IMR-90 (cell line): ENCODE measurements around the gene PEX5L. TPM values are rescaled to one million over a fixed set of nuclear protein-coding genes. Genes with fewer than 3 reads are reported as not detected.

Experiments used
- ATAC-seq: fragments of 200-7000 bp; cut with Tn5 transposase; 2 replicates; pipeline ENCODE4 v1.9.1; 2020; ENCODE audit warnings: low read depth, mild to moderate bottlenecking, moderate library complexity
- BruUV-seq: library from RNA; stranded (reverse); fragments of 400-500 nt; replicated peaks from 2 replicates; lab custom pipeline; 2021; lab: Mats Ljungman, UMichigan
- CTCF ChIA-PET: fragments of 300-600 bp; formaldehyde crosslinking; extraction: SDS; loops from one replicate; lab custom pipeline; 2021; ENCODE audit warnings: antibody characterized with exemption; lab: Yijun Ruan, JAX
- POLR2A ChIA-PET: fragments of 300-600 bp; sonication (Branson Sonifier 250); formaldehyde crosslinking; loops from one replicate; lab custom pipeline; 2022; ENCODE audit warnings: antibody characterized with exemption; ENCODE audit not compliant: unreplicated experiment; lab: Charles Lee
- DNase-seq: peaks from one replicate; pipeline ENCODE4 v3.0.0; 2013
- H2AFZ ChIP-seq: replicated peaks from 2 replicates; pipeline ENCODE3; 2013; ENCODE audit warnings: low read length, mild to moderate bottlenecking; ENCODE audit not compliant: poor library complexity
- H2AK5ac ChIP-seq: 2 replicates; pipeline ENCODE4 v1.6.1; 2013; ENCODE audit warnings: low read depth, low read length, inconsistent platforms
- H2AK9ac ChIP-seq: replicated peaks from 2 replicates; pipeline ENCODE3; 2013; ENCODE audit warnings: mild to moderate bottlenecking, low read depth, low read length, moderate library complexity; ENCODE audit not compliant: poor library complexity
- H2BK120ac ChIP-seq: 2 replicates; pipeline ENCODE4 v1.6.1; 2013; ENCODE audit warnings: low read depth, low read length, inconsistent platforms
- H2BK15ac ChIP-seq: 3 replicates; pipeline ENCODE4 v1.6.1; 2013; ENCODE audit warnings: low read depth, low read length, inconsistent platforms
- H2BK20ac ChIP-seq: 2 replicates; pipeline ENCODE4 v1.6.1; 2013; ENCODE audit warnings: low read depth, mild to moderate bottlenecking, inconsistent platforms, low read length, moderate library complexity
- H2BK5ac ChIP-seq: 2 replicates; pipeline ENCODE4 v1.6.1; 2013; ENCODE audit warnings: mild to moderate bottlenecking, low read depth, low read length, inconsistent platforms; ENCODE audit not compliant: poor library complexity, severe bottlenecking
- H3K14ac ChIP-seq: replicated peaks from 2 replicates; pipeline ENCODE4 v1.6.1; 2013; ENCODE audit warnings: low read depth, low read length, inconsistent platforms
- H3K18ac ChIP-seq: 2 replicates; pipeline ENCODE4 v1.6.1; 2013; ENCODE audit warnings: low read depth, low read length, control low read depth
- H3K23ac ChIP-seq: 2 replicates; pipeline ENCODE4 v1.6.1; 2013; ENCODE audit warnings: low read depth, low read length, inconsistent platforms
- H3K27ac ChIP-seq: 2 replicates; pipeline ENCODE4 v1.5.1; 2013; ENCODE audit warnings: mild to moderate bottlenecking, control low read depth, low read length; ENCODE audit not compliant: insufficient read depth
- H3K27me3 ChIP-seq: 2 replicates; pipeline ENCODE4 v1.6.1; 2013; ENCODE audit warnings: low read length; ENCODE audit not compliant: control insufficient read depth, insufficient read depth
- H3K36me3 ChIP-seq: 2 replicates; pipeline ENCODE4 v1.6.1; 2013; ENCODE audit warnings: low read length, mixed read lengths; ENCODE audit not compliant: control insufficient read depth, insufficient read depth
- H3K4ac ChIP-seq: 2 replicates; pipeline ENCODE4 v1.6.1; 2013; ENCODE audit warnings: low read depth, low read length, inconsistent platforms
- H3K4me1 ChIP-seq: 2 replicates; pipeline ENCODE4 v1.6.1; 2013; ENCODE audit warnings: low read length, mixed read lengths; ENCODE audit not compliant: control insufficient read depth, insufficient read depth
- H3K4me2 ChIP-seq: 2 replicates; pipeline ENCODE4 v1.6.1; 2013; ENCODE audit warnings: low read depth, mild to moderate bottlenecking, control low read depth, low read length, moderate library complexity
- H3K4me3 ChIP-seq: 2 replicates; pipeline ENCODE4 v1.5.1; 2013; ENCODE audit warnings: low read depth, mild to moderate bottlenecking, control low read depth, low read length, moderate library complexity; ENCODE audit not compliant: insufficient read depth
- H3K56ac ChIP-seq: 2 replicates; pipeline ENCODE4 v1.6.1; 2013; ENCODE audit warnings: low read length, inconsistent platforms; ENCODE audit not compliant: insufficient read depth; ENCODE audit errors: extremely low read depth
- H3K79me1 ChIP-seq, 2 experiments: 2 replicates each; pipeline ENCODE4 v1.6.1; 2013; ENCODE audit warnings: low read length in 2 of 2, inconsistent platforms in 1 of 2, low read depth in 1 of 2
- H3K9ac ChIP-seq: 2 replicates; pipeline ENCODE4 v1.6.1; 2013; ENCODE audit warnings: low read depth, low read length, control low read depth
- H3K9me1 ChIP-seq: 2 replicates; pipeline ENCODE4 v1.6.1; 2013; ENCODE audit warnings: low read length, inconsistent platforms; ENCODE audit not compliant: insufficient read depth
- H3K9me3 ChIP-seq: 2 replicates; pipeline ENCODE4 v1.6.1; 2013; ENCODE audit warnings: low read length; ENCODE audit not compliant: control insufficient read depth, insufficient read depth
- H4K20me1 ChIP-seq: 2 replicates; pipeline ENCODE4 v1.6.1; 2013; ENCODE audit warnings: low read length, inconsistent platforms; ENCODE audit not compliant: insufficient read depth
- H4K5ac ChIP-seq: 2 replicates; pipeline ENCODE4 v1.6.1; 2013; ENCODE audit warnings: mild to moderate bottlenecking, low read depth, low read length, control low read depth
- H4K8ac ChIP-seq, 2 experiments: 2 replicates each; pipeline ENCODE4 v1.6.1; 2013; ENCODE audit warnings: low read depth in 2 of 2, low read length in 2 of 2, control low read depth in 1 of 2, inconsistent platforms in 1 of 2
- H4K91ac ChIP-seq: 2 replicates; pipeline ENCODE4 v1.6.1; 2013; ENCODE audit warnings: low read depth, low read length, inconsistent platforms; ENCODE audit not compliant: insufficient read depth
- CHD1 ChIP-seq: IDR thresholded peaks from 2 replicates; pipeline ENCODE4 v1.6.1; 2012; ENCODE audit warnings: low read depth, low read length, improper control_type of control experiment
- NFE2L2 ChIP-seq: fragments of 150-350 bp; IDR thresholded peaks from 2 replicates; pipeline ENCODE4 v1.6.1; 2016; ENCODE audit warnings: low read depth, mild to moderate bottlenecking, low read length
- WGBS, 2 experiments: methylation state at CpG; one replicate each; pipeline versions ENCODE4 v1.1.5 to v1.1.7; 2013; ENCODE audit warnings: missing lambda C conversion rate in 2 of 2; ENCODE audit not compliant: insufficient read length in 1 of 2; ENCODE audit errors: extremely low coverage in 2 of 2; 5-methylcytosine and 5-hydroxymethylcytosine counted together
- dilution Hi-C: fragments of 300-500 bp; cut with HindIII; formaldehyde crosslinking; loops from one replicate; pipeline ENCODE4 v1.14.3; 2018; ENCODE audit warnings: low sequenced_read_pairs; ENCODE audit not compliant: unreplicated experiment
- in situ Hi-C: fragments of 300-500 bp; cut with MboI; formaldehyde crosslinking; loops from 3 replicates; pipeline ENCODE4 v1.14.3; 2019; ENCODE audit warnings: low sequenced_read_pairs, inconsistent platforms, mixed read lengths
- intact Hi-C: fragments of 100-400 bp; cut with micrococcal nuclease; formaldehyde crosslinking; loops from 2 replicates; pipeline ENCODE4 v1.10.0; 2022
- polyA plus RNA-seq, 3 experiments: library from polyadenylated mRNA; depleted of rRNA; stranded (reverse); fragments of >200 nt; gene quantifications; 2 replicates each; pipeline ENCODE4 v1.2.3, GENCODE V29; 2012; ENCODE audit warnings: low replicate concordance in 1 of 3
- total RNA-seq: library from RNA; depleted of rRNA; stranded (reverse); fragments of >200 nt; gene quantifications from 2 replicates; pipeline ENCODE4 v1.2.3, GENCODE V29; 2012

PEX5L gene
- total and polyA plus RNA-seq, 2 of the 4 experiments (the other 2 are of a cell fraction) = not detected

- no peak overlapping the region for H3K18ac ChIP-seq
- H3K27ac ChIP-seq = no peak overlapping the region
- no peak overlapping the region for H3K56ac ChIP-seq
- H3K23ac ChIP-seq = no peak overlapping the region
- H2BK15ac ChIP-seq = no peak overlapping the region
- WGBS, 2 experiments = 33% methylated on average over 1 of the region's 3 CpGs; no CpG with 5 or more reads in 1 of the 2 experiments
- no peak overlapping the region for H3K4me3 ChIP-seq
- POLR2A ChIA-PET = no interaction called here
- ATAC-seq = no peak
- no peak overlapping the region for H3K9ac ChIP-seq
- H4K20me1 ChIP-seq = no peaks in the 10 kb centered on the region
- no peak overlapping the region for H3K14ac ChIP-seq
- H4K5ac ChIP-seq = no peak overlapping the region
- TF ChIP-seq NFE2L2 (no peak), CHD1 (no peak)
- CTCF ChIA-PET = no interaction called here
- no peaks in the 10 kb centered on the region for H3K36me3 ChIP-seq
- dilution Hi-C loops = no loop called here
- intact Hi-C loops = no loop called here
- no peaks in the 10 kb centered on the region for H3K27me3 ChIP-seq
- no peak overlapping the region for H2AFZ ChIP-seq
- no peak overlapping the region for H3K4ac ChIP-seq
- H4K8ac ChIP-seq = no peak overlapping the region
- no peak overlapping the region for H2BK5ac ChIP-seq
- H3K79me1 ChIP-seq = no peaks in the 10 kb centered on the region
- no peak overlapping the region for H2BK120ac ChIP-seq
- no peak overlapping the region for H2AK5ac ChIP-seq
- no peaks in the 10 kb centered on the region for H3K9me1 ChIP-seq
- BruUV-seq = no TSS peak
- H3K4me1 ChIP-seq = no peaks in the 10 kb centered on the region
- H2AK9ac ChIP-seq = no peak overlapping the region
- in situ Hi-C loops = loop anchor here (5.0 kb wide), 1 partner anchor 665 kb away; no protein-coding TSS in a partner anchor
- H2BK20ac ChIP-seq = no peak overlapping the region
- no peak for DNase-seq
- no peak overlapping the region for H4K91ac ChIP-seq
- H3K4me2 ChIP-seq = no peak overlapping the region
- no peaks in the 10 kb centered on the region for H3K9me3 ChIP-seq
These were observed 109.5 kb downstream of the PEX5L start for GRCh38 chr3:179927191-179927590.
